GM21717 (cell line): Measurements from ENCODE around the gene LCN12.

Experiments
- ATAC-seq: cut with Tn5 transposase; IDR thresholded peaks from one replicate; pipeline ENCODE4 v1.9.1; 2021; ENCODE audit warnings: mild to moderate bottlenecking, moderate library complexity; ENCODE audit not compliant: unreplicated experiment

LCN12 gene, protein sequence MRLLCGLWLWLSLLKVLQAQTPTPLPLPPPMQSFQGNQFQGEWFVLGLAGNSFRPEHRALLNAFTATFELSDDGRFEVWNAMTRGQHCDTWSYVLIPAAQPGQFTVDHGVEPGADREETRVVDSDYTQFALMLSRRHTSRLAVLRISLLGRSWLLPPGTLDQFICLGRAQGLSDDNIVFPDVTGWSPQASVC

DNA sequence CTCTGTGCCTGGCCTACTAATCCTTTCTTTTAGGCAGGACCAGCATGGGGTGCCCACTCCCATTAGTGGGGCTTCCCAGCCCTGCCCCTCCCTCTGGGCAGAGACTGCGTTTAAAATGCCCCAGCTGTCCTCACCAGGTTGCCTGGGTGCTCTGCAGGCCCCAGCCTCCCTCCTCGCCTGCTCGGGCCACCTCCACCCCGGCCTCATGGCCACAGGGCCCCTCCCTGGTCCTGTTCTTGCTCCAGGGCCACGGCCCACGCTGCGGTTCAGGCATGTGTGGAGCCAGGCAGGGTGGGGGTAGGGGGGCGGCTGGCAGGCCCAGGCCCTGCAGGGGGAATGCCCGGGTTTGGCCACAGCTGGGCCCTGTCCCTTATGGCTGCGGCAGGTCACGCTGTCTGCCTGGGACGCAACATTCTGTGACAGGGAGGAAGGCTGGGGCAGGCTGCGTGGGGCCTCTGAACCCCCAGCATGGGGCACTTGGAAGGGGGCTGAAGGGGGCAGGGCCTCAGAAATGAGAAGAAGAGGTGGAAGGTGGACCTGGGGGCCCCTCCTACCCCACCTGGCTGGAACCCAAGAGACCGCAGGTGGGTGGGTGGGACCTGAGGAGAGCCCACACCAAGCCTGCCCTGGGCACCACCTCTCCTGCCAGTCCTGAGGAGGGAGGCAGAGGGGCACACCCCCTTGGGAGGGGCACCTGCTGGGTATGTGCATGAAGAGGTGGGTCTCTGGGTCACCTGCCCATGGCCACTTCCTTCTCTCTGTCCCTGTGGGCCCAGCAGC lies at the start of gene LCN12:
Gene LCN12, plus strand, starts transcription at position 733 of the 780 bp plus-strand sequence. CDS start 55 bp downstream, outside the sequence.
- no peak for ATAC-seq

DNA sequence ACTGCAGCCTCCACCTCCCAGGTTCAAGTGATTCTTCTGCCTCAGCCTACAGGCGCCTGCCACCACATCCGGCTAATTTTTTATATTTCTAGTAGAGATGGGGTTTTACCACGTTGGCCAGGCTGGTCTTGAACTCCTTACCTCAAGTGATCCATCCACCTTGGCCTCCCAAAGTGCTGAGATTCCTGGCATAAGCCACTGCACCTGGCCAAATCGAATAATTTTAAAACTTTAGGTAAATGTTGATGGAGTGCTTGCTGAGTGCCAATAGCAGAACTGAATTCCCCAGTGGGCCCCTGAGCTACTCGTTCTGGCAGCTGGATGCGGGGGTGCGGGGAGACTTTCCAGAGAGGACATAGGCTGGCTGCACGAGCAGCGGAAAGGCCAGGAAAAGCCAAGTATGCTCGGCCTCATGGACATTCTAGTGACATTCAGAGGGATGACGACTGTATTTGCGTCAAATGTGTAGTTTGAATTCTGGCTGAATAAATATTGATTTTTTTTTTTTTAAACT lies 49.0 kb upstream of the LCN12 start:
- ATAC-seq = no peak

DNA sequence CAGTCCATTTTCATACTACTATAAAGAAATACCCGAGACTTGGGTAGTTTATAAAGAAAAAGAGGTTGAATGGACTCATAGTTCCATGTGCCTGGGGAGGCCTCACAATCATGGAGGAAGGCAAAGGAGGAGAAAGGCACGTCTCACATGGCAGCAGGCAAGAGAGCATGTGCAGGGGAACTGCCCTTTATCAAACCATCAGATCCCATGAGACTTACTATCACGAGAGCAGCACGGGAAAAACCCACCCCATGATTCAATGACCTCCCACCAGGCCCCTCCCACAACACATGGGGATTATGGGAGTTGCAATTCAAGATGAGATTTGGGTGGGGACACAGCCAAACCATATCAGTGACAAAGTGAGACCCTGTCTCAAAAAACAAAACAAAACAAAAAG lies 45.8 kb upstream of the LCN12 start:
- no peak for ATAC-seq

DNA sequence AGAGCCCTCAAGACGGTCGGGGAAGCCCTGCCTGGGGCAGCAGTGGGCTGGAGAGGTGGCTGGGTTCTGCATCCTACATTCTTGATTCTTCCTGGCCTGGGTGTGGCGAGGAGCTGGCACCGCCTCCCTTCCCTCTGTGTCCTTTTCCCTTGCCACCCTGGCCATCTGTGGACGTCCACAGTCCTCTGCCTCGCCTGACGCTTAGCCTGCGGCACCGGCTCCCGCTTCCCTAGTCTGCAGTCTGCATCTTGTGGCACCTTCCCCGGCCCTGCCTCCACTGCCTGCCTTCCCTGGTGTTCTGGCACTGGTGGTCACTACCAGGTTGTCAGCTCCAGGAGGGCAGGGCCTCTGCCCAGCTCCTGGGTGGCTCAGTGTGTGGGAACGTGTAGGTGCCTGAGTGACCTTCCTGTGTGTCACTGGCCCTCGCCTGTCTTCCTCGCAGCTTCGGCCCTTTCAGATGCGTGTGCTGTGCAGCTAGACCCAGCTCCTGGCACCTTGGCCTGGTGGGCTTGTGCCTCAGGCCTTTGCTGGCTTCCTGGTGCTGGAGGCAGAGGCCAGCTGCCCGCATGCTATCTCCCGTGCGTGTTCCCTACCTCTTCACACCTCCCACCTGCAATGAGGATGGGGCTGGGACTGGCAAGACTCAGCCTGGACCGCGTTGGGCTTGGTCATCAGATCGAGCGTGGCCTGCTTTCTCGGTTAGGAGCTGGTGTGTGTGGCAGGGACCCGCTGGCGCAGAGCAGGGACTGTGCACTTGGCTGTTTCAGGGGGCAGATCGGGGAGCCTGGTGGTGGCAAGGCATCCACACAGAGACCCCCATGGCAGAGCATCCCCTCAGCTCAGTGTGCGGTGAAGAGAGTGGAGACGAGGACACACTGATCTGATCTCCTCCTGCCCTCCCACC lies 44.8 kb upstream of the LCN12 start:
- no peak for ATAC-seq

DNA sequence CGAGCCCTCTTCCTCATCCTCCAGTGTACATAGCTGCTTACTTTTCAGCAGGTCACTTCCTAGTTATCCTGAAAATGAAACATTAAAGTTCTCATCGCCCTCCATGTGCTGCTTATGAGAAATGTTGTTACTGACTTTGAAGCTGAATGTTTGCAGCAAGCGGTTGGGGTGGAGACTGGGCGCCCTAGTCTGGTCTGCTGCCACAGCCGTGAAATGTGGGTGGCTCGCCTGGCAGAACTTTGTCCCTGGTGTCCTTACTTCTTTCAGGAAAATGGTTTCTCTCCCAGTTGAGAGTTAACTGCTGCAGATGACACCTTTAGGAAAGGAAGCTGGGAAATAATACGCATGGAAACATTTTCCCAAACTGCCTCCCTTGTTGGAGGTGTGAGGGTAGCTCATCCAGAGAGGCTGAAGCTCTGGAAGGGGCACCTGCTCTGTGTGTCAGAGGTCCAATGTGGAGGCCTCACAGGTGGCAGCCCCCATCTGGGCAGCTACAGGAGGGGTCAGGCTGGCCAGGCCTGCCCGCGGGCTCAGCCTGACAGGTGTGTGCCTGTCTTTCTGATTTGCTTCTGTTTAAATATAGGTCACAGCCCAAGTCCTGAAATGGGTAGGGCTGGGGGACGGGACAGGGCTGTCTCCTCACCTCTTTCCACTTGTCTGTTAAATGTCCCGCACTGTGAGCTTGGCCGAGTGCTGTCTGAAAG lies 41.7 kb upstream of the LCN12 start:
- no peak for ATAC-seq

DNA sequence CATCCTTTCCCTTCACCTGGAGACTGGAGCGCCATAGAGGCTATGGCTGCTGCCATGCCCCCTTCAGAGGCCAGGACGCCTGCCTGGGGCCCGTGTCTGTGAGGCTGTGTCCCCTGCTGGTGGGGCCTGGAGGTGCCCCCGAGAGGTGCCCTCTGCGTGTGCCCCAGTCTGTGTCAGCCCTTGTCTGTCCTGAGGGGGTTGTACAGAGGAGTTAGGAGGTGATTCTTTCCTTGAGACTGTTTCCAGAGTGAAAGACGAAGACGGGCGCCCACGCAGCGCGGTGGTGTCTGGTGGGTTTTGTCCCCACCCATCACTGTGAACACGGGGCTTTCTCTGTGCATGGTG lies 41.2 kb upstream of the LCN12 start:
- ATAC-seq = no peak

DNA sequence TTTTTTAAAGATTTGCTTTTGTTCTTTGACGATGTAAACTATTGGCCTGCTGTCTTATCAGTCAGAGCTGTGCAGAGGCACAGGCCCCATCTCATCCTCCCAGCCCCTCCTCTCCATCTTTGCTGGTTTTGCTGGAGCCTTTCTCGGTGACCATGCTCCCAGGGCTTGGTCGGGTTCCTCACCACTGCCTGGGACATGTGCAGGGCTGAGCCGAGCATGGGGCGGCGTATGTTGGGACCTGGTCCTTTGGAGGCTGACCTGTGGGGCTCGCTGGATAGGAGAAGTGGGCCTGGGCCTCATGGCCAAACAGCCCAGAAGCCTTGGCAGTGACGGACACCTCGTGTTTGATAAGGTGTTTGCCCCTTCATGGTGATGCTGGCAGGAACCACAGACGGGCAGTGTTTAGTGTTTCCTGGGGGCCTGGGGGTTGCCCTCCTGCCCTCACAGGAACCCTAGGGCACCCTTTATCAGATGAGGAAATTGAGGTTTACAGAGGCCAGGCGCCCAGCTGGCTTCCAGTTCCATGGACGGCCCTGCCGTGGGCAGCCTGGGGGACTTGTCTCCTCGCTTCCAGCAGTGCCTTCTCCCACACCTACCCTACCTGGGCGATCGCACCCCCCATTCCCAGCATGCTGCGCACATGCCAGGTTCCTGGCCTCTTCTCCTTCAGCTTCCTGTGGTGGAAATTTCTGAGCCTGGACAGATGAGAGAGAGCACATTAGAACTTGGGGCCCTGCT lies 38.2 kb upstream of the LCN12 start:
- ATAC-seq = no peak

DNA sequence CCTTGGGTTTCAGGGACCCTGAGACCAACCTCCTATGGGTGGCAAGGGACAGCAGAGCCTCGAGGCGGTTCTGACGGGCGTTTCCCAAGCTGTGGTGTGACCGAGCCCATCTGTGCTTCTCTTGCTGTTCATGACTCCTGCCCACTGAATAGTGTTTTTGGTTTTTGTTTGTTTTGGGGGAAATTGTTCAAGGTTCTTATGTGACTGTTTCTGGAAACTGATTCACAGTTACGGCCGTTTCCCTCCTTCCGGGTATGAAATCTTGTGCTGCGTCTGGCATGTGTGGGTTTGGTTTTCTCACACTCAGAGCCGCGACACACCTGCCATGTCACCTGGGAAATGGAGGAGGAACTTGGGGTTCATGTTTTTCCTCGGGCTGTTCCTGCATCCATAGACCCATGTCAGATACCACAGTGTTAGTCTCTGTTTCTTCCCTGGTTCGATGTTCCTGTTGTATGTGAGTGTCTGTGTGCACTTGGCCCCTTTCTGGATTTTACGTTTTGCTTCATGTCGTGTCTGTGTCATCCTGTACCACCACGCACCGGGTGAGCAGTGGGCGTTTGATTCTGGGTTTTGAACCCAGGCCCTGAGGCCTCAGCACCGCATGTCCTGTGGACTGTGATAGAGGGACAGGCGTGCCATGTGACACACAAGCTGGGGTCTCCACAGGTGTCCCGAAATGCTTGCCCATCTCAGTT lies 36.3 kb upstream of the LCN12 start:
- ATAC-seq = no peak

DNA sequence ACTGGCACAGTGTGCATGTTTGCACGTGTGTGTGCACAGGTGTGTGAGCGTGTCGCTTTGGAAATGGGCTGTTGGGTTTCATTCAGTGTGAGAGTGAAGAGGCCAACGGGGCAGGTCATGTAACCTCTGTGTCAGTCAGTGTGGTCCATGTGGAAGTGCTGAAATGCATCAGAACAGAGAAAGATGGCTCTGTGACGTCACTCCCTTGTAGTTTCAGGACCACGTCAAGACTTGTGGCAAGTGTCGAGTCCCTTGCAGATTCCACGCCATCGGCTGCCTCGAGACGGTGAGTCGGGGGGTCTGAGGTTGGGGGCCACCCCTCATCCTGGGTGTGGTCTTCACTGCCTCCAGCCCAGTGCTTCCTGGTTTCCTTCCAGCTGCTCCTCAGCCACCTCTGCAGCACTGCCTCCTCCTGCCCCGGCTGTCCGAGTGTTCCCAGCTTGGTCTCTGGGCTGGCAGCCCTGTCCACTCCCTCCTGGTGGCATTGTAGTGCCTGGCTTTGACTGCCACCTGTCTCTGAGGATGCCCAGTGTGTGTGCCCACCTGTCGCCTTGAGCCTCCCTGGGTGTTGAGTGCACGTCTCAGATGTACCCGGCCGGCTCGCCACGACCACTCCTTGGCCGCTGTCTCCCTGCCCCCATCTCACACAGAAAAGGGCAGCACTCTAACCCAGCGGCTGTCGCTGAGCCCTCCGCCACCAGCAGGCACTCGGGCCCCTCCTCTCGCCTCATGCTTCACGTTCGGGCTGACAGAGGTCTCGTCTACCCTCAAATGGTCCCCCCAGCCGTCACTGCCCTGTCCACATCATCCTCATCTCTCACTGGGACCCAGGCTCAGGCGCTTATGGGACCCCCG lies 35.5 kb upstream of the LCN12 start:
- ATAC-seq = no peak

DNA sequence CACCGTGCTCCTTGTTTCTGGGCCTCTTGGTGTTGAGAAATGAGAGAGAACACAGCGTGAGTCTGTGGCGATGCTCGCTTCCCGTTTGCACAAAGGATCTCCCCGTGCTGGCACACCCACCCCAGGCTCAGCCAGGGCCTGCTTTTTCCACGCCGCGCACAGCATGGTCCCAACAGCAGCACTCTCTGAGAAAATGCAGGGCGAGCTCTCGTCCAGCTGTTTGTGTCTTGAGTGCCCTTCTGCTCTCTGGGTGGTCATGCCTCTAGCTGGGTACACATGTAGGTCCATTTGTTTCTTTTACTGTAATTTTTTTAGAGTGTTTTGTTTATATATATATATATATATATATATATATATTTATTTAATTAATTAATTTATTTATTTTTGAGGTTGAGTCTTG lies 34.2 kb upstream of the LCN12 start:
- ATAC-seq = no peak

DNA sequence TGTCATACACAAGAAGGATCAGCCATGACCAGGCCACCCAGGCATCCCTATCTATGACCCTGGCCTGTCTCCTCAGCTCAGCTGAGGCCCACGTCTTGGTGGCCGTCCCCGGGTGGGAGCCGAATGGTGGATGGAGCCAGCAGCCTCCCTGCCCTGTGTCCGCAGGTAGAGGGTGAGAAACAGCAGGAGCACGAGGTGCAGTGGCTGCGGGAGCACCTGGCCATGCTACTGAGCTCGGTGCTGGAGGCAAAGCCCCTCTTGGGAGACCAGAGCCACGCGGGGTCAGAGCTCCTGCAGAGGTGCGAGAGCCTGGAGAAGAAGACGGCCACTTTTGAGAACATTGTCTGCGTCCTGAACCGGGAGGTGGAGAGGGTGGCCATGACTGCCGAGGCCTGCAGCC lies 32.0 kb upstream of the LCN12 start:
- no peak for ATAC-seq

DNA sequence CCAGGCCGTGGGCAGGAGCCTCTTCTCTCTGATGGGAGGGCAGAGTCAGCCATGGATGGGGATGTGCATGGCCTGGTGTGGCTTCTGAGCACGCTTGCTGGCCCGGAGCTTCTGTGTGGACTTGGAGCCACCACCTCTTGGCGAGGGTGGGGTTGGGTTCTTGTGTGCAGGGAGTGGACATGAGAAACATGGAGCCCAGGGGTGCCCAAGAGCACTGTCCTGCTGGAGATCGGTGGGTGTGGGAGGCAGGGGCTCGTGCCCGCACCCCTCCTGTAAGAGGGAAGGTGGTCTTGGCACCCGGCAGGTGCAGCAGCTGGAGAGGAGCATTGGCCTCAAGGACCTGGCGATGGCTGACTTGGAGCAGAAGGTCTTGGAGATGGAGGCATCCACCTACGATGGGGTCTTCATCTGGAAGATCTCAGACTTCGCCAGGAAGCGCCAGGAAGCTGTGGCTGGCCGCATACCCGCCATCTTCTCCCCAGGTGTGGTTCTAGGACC lies 31.3 kb upstream of the LCN12 start:
- no peak for ATAC-seq

DNA sequence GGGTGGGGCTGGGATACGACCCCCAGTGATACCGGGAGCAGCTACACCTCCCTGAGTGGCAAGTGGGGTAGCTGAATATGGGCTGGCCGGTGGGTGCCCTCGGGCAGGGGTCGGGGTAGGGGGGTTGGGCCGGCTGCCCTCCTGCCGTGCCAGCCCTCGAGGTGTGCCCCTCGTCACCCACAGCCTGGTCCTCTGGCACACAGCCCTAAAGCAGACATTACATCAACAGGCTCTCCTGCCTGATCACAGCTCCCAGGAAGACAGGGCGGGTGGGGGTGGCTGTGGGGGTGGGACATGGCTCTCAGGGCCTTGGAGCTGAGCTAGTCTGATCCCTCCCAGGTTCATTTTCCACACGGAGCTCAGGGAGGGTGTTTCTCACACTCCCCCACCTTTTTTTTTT lies 30.8 kb upstream of the LCN12 start:
- ATAC-seq = no peak

DNA sequence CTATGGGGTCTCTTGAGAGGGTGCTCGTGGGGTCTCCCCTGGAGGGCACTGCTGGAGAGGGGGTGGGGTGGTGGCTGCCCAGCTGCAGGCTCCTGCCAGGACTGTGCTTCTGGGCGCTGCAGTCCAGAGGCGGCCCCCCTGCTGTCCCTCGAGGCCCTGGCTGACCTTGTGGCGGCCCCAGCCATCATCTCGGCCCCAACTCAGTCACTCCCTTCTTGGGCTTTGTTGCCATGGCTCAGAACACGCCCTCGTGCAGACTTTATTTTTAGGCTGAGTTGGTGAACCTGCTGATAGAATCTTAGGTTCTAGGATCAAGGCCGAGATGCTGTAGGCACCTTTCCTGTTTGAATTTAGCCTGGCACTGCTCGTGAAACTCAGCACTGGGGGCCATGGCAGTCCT lies 30.4 kb upstream of the LCN12 start:
- ATAC-seq = no peak

DNA sequence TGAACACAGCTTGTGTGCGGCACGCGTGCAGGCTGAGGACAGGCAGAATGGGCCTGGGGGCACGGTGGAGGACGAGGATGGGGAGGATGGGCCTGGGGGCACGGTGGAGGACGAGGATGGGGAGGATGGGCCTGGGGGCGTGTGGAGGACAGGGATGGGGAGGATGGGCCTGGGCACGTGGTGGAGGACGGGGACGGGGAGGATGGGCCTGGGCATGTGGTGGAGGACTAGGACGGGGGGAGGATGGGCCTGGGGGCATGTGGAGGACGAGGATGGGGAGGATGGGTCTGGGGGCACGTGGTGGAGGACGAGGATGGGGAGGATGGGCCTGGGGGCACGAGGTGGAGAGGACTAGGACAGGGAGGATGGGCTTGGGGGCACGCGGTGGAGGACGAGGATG lies 29.5 kb upstream of the LCN12 start:
- no peak for ATAC-seq

DNA sequence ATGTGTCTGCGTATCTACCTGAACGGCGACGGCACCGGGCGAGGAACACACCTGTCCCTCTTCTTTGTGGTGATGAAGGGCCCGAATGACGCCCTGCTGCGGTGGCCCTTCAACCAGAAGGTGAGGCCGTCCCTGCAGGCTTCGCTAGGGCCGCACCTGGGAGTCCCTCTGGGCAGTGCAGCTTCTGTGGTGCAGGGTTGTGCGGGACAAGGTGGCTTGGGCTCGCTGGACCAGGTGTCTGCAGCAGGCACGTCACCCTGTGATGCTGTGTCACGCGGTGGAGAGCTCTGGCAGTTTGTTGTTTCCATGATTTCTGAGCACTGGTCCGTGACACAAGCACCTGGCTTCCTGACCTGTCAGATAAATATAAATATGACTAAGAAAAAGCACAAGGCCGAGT lies 28.2 kb upstream of the LCN12 start:
- no peak for ATAC-seq

DNA sequence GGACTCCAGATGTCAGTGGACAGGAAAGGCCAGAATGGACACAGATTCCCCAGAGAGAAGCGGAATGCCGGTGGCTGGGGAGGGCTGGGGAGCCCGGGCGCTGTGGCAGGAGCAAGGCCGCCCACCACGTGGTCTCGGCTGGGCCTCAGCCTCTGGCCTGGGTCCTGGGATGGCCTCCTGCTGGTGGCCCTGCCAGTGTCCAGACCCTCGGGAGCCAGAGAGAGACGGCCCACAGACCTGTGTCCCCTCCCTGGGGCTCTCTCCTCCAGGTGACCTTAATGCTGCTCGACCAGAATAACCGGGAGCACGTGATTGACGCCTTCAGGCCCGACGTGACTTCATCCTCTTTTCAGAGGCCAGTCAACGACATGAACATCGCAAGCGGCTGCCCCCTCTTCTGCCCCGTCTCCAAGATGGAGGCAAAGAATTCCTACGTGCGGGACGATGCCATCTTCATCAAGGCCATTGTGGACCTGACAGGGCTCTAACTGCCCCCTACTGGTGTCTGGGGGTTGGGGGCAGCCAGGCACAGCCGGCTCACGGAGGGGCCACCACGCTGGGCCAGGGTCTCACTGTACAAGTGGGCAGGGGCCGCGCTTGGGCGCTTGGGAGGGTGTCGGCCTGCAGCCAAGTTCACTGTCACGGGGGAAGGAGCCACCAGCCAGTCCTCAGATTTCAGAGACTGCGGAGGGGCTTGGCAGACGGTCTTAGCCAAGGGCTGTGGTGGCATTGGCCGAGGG lies 26.5 kb upstream of the LCN12 start:
- no peak for ATAC-seq

DNA sequence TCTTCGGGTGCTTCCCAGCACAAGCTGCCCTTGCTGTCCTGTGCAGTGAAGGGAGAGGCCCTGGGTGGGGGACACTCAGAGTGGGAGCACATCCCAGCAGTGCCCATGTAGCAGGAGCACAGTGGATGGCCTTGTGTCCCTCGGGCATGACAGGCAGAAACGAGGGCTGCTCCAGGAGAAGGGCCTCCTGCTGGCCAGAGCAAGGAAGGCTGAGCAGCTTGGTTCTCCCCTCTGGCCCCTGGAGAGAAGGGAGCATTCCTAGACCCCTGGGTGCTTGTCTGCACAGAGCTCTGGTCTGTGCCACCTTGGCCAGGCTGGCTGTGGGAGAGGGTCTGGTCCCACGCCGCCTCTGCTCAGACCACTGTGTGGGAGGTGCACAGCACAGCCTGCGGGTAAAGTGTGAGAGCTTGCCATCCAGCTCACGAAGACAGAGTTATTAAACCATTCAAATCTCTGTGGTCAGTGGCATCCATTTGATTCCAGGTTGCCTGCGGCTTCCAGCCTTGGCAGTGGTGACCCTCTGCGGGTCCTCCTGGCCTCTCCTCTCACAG lies 25.8 kb upstream of the LCN12 start:
- ATAC-seq = no peak
